Stimulated activated CD8-positive, alpha-beta memory T cell treated with anti-CD3 and anti-CD28 coated beads, Interleukin-7, amount 100 ng/mL, for 24 hours (primary cell): ENCODE results near the gene WASF2.

Source experiments
- DNase-seq: peaks from one replicate; pipeline ENCODE4 v3.0.0-alpha.2; 2020; ENCODE audit warnings: low read depth

Gene WASF2

GRCh38 chr1:27374362-27375086 is 115.4 kb downstream of the WASF2 start, which contains the start of gene FCN3:
Gene FCN3, minus strand, starts transcription at chr1:27374824. Its CDS starts 6 bp downstream, at chr1:27374818.
- no peak for DNase-seq

- no peak for DNase-seq
Observed at GRCh38 chr1:27372808-27373690, 116.9 kb downstream of the WASF2 start.

- no peak for DNase-seq
Observed at GRCh38 chr1:27372022-27372807, 117.8 kb downstream of the WASF2 start.

GRCh38 chr1:27368869-27369582 is 120.9 kb downstream of the WASF2 start:
- no peak for DNase-seq

GRCh38 chr1:27367160-27367650 is 122.8 kb downstream of the WASF2 start:
- no peak for DNase-seq

GRCh38 chr1:27366411-27367159 is 123.4 kb downstream of the WASF2 start, which contains the start of gene MAP3K6:
Gene MAP3K6, minus strand, starts transcription at chr1:27366961. Its CDS starts 364 bp downstream, at chr1:27366597.
- DNase-seq, result no peak

- DNase-seq, result peak; percentile 62
Observed at GRCh38 chr1:27366113-27366410, 123.9 kb downstream of the WASF2 start.

- peak; percentile 69 for DNase-seq
Observed at GRCh38 chr1:27365372-27366112, 124.4 kb downstream of the WASF2 start.

GRCh38 chr1:27364696-27365371 is 125.1 kb downstream of the WASF2 start:
- DNase-seq, result no peak

GRCh38 chr1:27363766-27364695 is 125.9 kb downstream of the WASF2 start:
- DNase-seq, result no peak

GRCh38 chr1:27361553-27361952 is 128.4 kb downstream of the WASF2 start:
- no peak for DNase-seq

- no peak for DNase-seq
Observed at GRCh38 chr1:27361044-27361402, 128.9 kb downstream of the WASF2 start.

- no peak for DNase-seq
Observed at GRCh38 chr1:27360159-27361043, 129.6 kb downstream of the WASF2 start.

- no peak for DNase-seq
Observed at GRCh38 chr1:27359822-27360158, 130.2 kb downstream of the WASF2 start.

- no peak for DNase-seq
Observed at GRCh38 chr1:27358928-27359313, 131.0 kb downstream of the WASF2 start.

- no peak for DNase-seq
Observed at GRCh38 chr1:27358038-27358927, 131.7 kb downstream of the WASF2 start.
